GM18858 (cell line): ENCODE results near the gene EGR2.

Experiments used
- ATAC-seq: cut with Tn5 transposase; IDR thresholded peaks from one replicate; pipeline ENCODE4 v1.9.1; 2021; ENCODE audit not compliant: unreplicated experiment

The EGR2 gene

DNA sequence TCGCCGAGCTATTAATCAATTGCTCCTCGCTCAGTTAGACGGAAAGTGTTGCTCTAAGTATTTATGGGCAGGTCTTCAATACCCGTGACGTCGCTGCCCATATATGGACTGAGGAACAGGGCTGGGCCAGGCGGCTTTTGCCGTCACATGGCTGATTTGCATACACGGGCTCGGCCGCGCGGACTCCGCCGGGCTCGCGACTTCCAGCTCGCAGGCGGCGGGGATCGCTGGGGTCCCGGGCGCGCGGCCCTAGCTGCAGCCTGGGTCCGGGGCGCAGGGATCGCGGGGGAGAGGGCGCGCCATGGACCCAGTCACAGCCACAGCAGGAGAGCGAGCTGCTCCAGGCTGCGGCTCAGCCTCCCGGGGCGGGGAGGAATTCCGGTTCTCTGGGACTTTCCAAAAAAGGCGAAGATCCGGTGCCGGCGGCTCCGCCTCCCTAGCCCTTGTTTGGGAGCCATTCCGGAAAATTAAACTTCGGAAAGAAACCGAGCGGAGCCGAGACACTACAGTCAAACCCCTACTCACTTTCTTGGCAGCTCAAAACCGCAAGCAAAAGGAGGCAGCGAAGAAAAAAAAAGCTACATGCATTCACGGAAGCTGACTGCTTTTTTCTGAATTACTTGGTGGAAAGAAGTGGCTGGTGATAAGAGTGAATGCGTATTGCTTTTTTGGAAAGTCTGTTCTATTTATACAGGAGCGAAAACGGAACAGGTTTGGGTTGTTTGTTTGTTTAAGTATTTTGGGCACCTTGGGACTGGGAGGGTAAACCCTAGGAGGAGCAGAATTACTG lies at the start of gene EGR2:
TSS of gene EGR2 (minus strand) at position 36 of the 790 bp plus-strand sequence. CDS start 337 bp downstream, outside the sequence.
- ATAC-seq, result peak; percentile 62

DNA sequence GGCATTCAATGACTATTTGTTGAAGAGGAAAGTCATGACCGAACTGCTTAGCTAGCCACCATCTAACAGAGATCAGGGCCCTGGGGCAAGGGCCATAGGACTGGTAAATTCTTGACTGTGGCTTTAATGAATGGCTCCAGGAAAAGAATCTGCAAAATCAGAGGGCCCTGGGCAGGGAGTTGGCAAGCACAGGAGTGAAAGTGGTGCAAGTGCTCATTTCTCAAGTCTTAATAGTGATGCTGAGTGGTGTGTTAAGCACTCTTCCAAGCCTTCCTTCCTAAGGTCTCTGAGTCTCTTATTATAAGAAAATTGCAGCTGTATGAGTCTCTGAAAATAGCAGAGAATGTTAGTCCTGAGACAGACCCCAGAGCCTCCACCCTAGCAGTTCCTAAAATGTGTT lies 46.3 kb upstream of the EGR2 start:
- ATAC-seq, result no peak

- no peak for ATAC-seq
Observed at GRCh38 chr10:62861507-62861906, 45.3 kb upstream of the EGR2 start.

GRCh38 chr10:62860946-62861345 lies 44.8 kb upstream of the EGR2 start:
- ATAC-seq, result no peak

DNA sequence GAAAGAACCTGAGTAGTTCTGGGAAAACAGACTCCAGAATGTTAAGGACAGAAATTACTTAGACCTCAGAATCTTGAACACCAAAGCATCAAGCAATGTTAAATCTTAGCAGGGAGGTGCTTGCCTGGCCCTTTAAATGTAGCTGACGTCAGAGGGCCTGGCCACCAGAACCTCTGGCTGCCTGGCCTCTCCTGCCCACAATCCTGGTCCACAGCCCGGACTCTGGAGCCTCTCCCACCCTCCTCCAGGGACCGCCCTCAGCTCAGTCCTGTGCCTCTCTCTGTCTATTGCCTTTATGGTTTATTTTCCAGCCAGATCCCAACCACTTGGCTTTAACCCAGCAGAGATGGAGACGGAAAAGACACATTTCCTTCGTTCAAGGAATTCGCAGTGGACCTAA lies 42.2 kb upstream of the EGR2 start:
- ATAC-seq, result no peak

DNA sequence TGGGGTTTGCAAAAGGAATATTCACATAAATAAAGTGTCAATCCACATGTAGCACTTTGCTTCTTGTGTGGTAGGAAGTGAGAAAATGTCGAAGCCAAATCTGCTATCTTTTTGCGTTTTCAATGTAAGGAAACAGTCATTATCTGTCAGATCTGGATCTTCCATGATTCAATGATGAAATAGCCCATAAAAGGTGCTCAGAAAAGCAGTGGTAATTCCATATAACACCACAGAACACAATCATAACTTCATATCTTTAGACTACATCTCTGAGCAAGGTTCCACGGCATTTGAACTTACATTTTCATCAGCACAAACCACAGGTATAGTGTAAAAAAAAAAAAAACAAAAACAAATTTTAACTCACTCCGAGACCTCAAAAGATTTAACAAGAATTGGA lies 39.9 kb upstream of the EGR2 start:
- no peak for ATAC-seq

- no peak for ATAC-seq
Observed at GRCh38 chr10:62853710-62854109, 37.5 kb upstream of the EGR2 start.

DNA sequence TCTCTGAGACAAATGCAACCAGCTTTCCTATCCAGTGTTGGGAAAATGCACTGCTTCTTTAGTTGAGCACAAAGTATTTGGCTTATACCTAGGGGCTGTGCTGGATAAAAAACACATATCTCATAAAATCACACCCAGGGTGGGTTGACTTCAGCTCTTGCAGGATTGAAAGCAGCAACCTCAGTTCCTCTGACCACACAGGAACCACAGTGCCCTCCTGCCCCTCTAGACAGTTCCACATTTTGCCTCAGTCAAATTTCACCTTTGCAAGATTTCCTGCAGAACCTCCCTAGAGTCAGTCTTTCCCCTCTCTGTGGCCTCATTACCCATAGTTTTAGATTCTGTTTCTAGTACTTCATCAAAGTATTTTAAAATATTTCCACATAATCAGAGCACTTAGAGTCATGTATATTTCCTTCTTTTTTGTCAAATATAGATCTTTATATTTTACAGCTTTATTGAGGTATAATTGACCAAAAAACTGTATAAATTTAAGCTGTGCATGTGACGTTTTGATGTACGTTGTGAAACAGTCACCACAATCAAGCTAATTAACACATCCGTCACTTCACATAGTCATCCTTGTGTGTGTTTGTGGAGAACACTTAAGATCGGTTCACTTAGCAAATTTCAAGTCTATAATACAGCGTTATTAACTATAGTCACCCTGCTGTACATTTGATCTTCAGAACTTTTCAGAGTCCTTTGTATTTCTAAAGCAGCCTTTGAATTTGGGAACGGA lies 37.0 kb upstream of the EGR2 start:
- ATAC-seq, result peak; percentile 69

DNA sequence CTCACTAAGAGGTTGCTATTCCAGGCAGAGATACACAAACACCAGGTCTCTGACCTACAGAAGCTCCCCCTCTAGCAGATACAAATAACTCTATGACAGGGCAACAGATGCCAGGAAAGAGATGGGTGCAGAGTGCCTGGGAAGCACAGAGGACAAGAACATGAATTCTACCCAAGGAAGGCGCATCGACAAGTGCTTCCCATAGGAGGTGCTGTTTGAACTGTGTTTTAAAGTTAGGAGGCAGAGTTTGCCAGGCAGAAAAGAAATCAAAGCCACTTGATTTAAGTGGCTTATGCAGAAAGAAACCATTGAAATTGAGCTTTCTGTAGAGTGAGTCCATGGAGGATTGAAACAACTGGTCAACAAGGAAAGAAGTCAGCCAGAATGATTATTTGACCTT lies 35.3 kb upstream of the EGR2 start:
- ATAC-seq, result no peak

GRCh38 chr10:62850646-62851045 lies 34.5 kb upstream of the EGR2 start:
- no peak for ATAC-seq

- ATAC-seq, result no peak
Observed at GRCh38 chr10:62847433-62847832, 31.3 kb upstream of the EGR2 start.

- no peak for ATAC-seq
Observed at GRCh38 chr10:62844280-62845011, 28.3 kb upstream of the EGR2 start.

- ATAC-seq, result no peak
Observed at GRCh38 chr10:62843600-62843999, 27.4 kb upstream of the EGR2 start.

DNA sequence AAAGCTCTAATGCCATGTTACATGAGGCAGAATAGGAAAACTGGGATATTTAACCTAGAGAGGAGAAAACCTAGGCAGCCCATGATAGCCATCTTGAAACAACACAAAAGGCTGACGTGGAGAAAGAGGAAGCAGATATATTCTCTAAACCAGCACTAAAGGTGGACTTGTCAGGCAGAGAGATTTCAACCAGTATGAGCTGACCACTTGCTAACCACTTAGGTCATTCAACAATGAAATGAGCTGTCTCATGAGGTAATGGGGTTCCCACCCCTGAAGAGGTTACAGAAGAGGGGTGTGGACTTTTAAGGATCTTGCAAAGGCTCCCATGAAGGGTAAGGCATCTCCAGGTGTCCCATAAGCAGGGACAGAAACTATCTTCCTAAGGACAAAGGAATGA lies 26.8 kb upstream of the EGR2 start:
- ATAC-seq, result no peak

DNA sequence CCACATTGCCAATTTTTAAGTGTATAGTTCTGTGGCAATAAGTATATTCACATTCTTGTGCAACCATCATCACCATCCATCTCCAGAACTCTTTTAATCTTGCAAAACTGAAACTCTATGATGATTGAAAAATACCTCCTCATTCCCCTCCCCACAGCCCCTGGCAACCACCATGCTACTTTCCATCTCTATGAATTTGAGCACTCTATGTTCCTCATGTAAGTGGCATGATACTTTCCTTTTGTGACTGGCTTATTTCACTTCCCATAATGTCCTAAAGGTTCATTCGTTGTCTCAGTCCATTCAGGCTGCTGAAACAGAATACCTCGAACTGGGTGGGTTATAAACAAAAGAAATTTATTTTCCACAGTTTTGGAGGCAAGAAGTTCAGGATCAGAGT lies 23.4 kb upstream of the EGR2 start:
- peak; percentile 57 for ATAC-seq

DNA sequence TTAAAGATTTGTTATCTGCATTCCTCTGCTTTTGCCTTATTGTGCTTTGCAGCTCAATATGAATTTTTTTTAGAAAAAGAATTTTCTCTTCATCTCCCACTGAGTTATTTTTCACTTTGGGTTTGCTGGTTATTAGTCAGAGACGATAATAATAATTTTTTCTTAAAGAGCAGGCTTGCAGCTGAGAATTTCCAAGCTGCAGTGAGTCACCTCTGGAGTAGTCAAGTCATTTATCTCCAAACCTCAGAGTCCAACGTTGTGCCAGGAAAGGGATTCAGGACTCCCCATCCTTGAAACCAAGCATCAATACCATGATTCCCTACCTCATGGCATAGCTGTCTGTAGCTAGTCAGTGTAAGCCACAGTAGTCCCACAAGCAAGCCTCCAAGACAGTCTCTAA lies 15.2 kb upstream of the EGR2 start:
- peak; percentile 47 for ATAC-seq

DNA sequence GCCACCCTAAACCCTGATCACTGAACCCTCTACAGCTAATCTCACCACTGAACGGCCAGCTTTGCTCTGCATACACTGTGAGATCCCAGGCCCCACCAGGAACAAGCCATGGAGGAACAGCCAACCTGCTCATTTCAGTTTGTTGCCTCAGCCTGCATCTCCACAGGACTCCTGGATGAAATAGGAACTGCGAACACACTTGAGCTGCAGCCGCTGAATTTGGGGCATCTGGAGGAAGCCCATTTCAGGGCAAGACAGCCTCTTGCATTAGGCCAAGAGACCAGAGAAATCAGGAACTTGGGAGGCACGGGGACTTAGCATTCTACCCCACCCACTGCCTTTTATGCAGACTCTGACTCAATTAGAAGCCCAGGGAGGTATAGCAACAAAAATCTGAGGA lies 14.5 kb upstream of the EGR2 start:
- ATAC-seq, result no peak

DNA sequence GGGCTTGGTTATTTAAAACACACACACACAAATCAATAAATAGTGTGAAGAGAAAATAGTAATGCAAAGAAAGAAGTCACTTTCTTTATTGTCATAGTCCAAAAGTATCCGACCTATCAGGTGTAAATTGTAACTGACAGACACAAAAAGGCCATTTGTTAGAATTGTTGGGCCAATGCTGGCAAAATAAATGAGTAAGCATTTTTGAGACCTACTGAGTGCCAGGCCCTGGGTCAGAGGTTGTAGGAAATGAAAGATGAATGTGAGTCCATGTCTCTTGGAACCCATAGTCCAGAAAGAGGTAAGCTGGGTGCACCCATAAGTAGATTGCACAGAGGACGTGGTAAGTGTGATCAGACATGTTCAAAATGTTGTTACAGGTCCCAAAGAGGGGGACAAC lies 13.5 kb upstream of the EGR2 start:
- no peak for ATAC-seq

GRCh38 chr10:62826273-62826672 lies 10.1 kb upstream of the EGR2 start:
- ATAC-seq, result no peak

DNA sequence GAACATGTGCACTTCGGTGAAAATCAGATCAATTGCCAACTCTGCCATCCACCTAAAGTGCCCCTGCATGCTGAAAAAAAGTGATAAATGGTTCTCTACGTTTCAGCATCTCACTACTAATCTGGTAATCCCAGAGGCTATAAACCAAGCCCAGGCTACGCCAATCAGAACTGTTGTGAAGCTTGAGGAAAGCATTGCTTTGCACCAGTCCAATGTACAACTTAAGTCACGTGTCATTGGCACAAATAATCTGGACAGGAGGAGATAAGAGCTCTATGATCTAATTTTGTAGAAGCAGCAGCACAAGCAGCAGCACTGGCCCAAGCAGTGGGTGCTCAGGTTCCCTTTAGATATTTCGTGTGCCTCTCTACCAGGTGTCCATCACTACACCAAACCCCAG lies 4.4 kb upstream of the EGR2 start:
- no peak for ATAC-seq

DNA sequence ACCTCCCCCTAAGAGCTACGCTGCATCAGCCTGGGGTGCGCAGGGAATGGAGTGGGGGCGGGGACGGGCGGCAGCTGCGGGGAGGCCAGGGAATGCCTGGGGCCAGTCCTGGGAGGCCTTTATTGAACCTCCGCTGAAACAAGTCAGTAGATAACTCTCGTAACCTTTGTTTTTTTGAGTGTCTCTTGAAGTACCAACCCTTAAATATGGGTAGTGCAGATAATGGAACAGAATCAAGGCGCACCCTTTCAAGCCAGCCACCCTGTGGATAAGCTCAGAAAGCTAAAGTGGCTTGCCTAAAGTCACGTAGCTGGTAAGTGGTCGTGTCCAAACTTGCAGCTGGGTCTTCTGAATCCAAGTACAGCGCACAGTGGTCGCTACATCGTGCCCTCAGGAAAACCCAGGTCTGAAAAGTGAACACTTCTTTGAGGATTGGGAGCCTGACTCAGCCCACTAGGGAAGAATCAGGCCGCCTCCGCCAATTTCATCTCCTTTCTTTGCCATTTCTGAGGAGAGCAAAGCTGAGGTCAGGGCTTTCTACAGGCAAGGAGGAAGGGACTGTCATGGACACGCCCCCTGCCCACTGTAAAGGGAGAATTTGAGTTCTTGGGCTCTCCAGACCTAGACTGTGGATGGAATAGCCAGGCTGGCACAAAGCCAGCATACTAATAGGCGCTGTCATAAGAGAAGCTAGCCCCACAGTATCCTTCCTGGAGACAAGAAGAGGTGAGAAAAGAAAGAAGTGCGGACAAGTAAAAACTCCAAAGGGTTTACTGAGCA lies 3.2 kb upstream of the EGR2 start:
- no peak for ATAC-seq
